Skeletal muscle cell (primary cell): ENCODE measurements around the gene NFS1.
"Not testable (repeated sequence)": the region's sequence is repeated elsewhere in the genome, so short reads cannot be mapped to it uniquely, and the experiment has no call there.

Experiments used
- DNase-seq: peaks from one replicate; pipeline ENCODE4 v3.0.0-alpha.2; 2010; ENCODE audit warnings: low read depth
- H3K4me3 ChIP-seq: 2 replicates; pipeline ENCODE4 v1.5.1; 2011; ENCODE audit warnings: low read depth, mild to moderate bottlenecking, control low read depth, low read length, moderate library complexity

The NFS1 gene

GRCh38 chr20:35713120-35713519 lies 14.0 kb upstream of the NFS1 start:
- DNase-seq, H3K4me3 ChIP-seq: not testable (repeated sequence)

GRCh38 chr20:35711588-35712209 lies 12.5 kb upstream of the NFS1 start:
- DNase-seq = no peak
- no peak overlapping the region for H3K4me3 ChIP-seq

DNA sequence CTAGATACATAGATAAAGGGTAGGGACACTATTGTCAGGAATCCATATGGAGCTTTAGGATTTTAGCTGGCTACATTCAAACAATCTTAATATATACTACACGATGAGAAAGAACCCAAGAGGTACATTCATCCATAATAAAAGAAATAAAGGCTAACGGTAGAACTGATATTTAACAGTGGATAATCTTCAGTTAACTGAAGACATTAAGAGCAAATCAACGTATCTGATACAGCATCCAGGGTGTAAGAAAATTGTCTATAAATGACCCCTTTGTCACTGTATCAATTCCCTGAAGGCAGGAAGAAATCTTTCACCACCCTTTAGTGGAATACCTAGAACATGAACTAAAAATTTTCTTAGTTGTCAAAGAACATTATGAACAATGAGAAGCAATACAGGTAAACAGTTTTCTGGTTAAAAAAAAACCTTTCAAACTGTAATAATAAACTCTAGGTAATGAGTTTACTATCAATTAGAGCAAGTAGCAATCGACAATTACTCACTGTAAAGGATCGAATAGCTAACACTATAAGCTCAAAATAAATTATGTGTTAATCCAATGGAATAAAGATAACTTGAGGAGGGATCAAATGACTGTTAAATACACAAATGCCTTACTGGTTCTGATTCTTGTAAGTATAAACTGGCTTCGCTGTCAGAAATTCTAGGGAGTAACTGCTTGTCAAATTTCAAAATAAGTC lies 11.9 kb upstream of the NFS1 start:
- DNase-seq = no peak
- no peak overlapping the region for H3K4me3 ChIP-seq

DNA sequence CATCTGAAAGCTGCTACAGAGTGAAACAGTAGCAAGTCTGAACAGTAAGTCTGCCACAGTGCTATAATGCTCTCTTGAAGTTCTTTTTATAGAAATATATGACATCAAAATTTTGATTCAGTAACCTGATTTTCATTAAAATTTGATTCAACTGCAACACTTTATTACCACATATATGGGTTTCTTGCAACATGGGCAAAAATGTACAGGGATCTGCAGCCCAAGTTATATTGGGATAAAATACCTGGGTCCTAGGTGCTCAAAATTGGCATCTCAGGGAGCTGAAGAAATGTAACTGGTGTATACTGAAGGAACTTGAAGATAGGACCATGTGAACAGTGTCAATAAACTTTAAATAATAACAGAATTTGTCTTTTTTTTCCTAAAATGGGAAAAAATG lies 10.9 kb upstream of the NFS1 start:
- DNase-seq = no peak
- H3K4me3 ChIP-seq = no peak overlapping the region

DNA sequence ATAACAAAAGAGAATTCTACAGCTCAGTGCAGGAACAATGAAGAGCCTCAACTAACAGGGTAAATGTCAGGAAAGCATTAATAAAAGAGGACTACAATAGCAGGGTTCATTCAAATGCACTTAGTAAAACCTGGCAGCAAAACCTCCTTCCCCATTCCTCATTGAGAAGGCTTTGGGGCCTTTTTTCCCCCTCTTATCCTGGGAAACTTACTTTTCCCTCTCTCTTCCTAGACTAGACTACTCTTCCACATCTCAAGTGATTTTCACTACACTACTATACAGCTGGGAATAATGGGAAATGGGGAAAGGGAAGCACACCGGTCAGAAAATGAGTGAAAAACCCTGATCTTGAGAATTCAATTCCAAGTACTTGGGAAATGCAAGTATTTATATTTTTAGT lies 10.1 kb upstream of the NFS1 start:
- no peak overlapping the region for H3K4me3 ChIP-seq

DNA sequence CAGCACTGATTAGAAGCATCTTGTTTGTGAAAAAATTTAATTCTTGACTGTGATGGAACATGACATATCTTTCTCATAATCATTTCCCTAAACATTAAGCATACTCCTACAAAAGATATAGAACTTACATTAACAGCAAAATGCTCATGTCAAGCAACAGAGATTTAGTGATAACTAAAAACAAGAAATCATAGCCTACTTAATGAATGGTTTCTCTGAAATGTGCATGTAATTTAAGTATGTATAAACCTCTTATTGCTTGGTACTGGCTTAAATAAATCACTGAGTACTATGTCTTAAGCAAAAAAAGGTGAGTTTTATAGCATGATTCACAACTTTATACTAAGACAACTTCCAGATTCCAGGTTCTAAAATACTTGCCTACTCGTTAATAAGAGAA lies 9.3 kb upstream of the NFS1 start:
- DNase-seq = no peak
- no peak overlapping the region for H3K4me3 ChIP-seq

More for the DNA sequence above, 10.1 kb upstream of the NFS1 start:
- no peak for DNase-seq

DNA sequence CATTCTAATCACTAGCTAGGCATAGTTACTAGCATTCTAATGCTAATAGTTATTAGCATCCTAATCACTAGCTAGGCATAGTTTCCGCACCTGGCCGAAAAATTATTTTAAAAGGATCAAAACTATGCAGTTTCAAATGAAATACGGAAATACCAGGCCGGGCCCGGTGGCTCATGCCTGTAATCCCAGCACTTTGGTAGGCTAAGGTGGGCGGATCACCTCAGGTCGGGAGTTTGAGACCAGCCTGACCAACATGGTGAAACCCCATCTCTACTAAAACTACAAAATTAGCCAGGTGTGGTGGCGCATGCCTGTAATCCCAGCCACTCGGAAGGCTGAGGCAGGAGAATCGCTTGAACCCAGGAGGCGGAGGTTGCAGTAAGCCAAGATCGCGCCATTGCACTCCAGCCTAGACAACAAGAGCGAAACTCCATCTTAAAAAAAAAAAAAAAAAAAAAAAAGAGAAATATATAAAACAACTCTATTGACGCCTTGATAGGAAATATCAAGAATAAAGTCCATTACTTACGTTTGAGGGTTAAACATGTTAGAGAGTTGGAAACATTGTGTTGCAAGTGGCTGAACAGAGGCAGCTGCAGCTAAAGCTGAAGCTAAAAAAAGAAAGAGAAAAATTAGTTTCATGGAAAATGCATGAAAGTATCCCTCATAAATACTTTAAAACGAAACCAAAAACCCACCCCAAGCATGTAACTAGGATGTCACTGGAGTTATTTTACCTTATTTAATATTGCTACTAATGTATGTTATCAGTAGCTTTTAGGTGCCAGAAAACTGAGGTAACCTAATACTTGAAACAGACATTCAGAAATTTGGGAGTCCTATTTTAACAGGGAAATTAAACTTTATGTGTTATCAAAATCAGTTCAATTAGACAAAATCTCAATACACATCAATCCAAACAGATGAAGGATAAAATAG lies 7.7 kb upstream of the NFS1 start:
- H3K4me3 ChIP-seq, DNase-seq: not testable (repeated sequence)

DNA sequence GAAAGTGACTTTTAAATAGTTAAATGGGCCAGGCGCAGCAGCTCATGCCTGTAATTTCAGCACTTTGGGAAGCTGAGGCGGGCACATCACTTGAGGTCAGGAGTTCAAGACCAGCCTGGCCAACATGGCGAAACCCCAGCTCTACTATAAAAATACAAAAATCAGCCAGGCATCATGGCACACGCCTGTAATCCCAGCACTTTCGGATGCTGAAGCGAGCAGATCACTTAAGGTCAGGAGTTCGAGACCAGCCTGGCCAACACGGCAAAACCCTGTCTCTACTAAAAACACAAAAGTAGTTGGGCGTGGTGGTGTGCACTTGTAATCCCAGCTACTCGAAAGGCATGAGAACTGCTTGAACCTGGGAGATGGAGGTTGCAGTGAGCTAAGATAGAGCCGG lies 6.7 kb upstream of the NFS1 start:
- H3K4me3 ChIP-seq, DNase-seq: not testable (repeated sequence)

- no peak for DNase-seq
- no peak overlapping the region for H3K4me3 ChIP-seq
Measured at GRCh38 chr20:35704514-35705261, 5.5 kb upstream of the NFS1 start.

DNA sequence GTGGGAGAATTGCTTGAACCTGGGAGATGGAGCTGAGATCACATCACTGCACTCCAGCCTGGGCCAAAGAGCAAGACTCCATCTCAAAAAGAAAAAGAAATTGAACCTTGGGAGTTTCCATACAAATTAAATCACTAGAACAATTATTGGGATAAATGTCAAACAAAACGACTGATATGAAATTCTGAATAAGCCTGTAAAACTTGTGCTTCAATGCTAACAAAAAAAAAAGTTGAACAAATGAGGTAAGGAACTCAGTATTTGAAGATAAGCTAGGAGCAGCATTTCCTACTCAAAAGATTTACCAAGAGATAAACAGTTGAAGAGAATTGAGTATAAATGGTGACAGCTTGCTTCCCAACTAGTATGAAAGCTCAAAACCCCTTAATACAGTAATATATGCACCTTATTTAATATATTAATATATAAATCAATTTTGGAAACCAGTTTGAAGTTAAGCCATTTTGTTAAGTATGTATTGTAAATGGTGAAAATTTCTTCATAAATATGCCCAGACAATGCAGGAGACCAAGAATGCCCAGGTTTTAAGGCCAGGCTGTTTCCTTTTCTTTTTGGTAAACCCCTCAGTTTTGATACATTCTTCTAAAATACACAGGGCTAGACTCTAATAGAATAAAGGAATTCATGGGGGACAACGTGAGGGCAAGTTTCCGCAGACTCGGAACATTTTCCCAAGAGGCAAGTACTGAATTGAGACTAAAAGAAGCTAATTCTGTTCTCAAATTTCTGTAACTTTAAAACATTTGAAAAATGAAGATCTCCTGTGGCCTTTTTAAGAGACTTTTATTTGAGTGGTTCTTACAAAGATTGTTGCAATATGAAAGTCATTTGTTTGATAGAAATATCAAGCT lies 3.9 kb upstream of the NFS1 start:
- DNase-seq = no peak
- no peak overlapping the region for H3K4me3 ChIP-seq

GRCh38 chr20:35702051-35702823 lies 3.1 kb upstream of the NFS1 start:
- DNase-seq = no peak

DNA sequence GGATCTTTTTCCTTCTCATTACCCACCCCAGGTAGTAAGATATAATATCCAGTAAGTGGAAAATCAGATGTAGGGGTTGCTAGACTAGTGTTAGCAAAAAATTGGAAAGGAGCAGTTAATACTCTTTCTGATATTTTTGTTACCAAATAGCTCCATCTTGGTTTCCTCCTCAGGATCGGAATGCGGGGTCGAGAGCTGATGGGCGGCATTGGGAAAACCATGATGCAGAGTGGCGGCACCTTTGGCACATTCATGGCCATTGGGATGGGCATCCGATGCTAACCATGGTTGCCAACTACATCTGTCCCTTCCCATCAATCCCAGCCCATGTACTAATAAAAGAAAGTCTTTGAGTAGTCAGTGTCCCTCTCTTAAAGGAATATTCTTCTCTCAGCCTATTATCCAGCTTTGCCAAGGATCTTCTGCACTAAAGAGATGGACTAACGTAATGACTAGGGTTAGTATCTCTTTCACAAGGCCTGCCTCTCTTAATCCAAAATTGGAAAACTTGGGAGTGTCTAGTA lies 1.5 kb upstream of the NFS1 start:
- H3K4me3 ChIP-seq = no peak overlapping the region
- no peak for DNase-seq

More at GRCh38 chr20:35702051-35702823, 3.1 kb upstream of the NFS1 start:
- no peak overlapping the region for H3K4me3 ChIP-seq

GRCh38 chr20:35699957-35700624 lies 939 bp upstream of the NFS1 start:
- H3K4me3 ChIP-seq = peak overlapping the region; percentile 98
- no peak for DNase-seq

GRCh38 chr20:35698298-35699126 lies 640 bp downstream of the NFS1 start:
- H3K4me3 ChIP-seq = peak overlapping the region; percentile 98
- no peak for DNase-seq

DNA sequence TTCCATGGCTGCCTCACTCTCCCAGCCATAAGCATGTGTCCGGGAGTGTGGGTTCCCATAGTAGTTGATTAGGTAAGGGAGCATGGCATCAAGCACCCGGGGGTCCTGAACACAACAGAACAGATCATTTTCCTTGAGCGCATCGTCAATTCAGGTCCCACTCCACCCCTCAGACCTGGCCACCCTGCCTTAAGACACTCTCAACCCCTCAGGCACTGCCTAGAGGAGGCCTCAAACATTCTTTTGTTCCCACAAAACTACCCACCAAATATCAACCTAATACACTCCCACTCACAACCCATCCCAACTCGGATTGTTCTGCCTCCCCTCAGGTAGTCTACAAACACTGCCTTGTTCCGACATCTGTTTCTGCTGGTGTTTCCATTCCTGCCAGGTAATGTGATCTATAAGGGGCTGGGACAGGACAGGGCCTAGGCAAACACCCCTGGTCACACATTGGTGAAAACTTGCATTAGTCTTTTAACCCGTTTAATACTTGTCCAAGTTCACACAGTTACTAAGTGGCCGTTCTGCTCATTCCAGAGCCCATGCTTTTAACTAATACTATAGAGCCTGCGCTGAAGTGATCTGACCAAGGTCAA lies 1.4 kb downstream of the NFS1 start:
- no peak for DNase-seq
- peak overlapping the region; percentile 98 for H3K4me3 ChIP-seq

- no peak overlapping the region for H3K4me3 ChIP-seq
- no peak for DNase-seq
Measured at GRCh38 chr20:35695978-35696377, 3.2 kb downstream of the NFS1 start.
